Keratinocyte (primary cell): ENCODE results near the gene ANAPC10. TPM values are rescaled to one million over a fixed set of nuclear protein-coding genes. Genes with fewer than 3 reads are reported as not detected.

Source experiments
- DNase-seq: peaks from one replicate; pipeline ENCODE4 v3.0.0-alpha.2; 2011; ENCODE audit warnings: low read depth, missing footprints, low spot score
- FAIRE-seq: peaks from 2 replicates; lab custom pipeline; 2011; peaks lifted over from hg19 to GRCh38; lab: Jason Lieb, UNC
- H2AFZ ChIP-seq: 2 replicates; pipeline ENCODE4 v1.6.0; 2012; ENCODE audit warnings: low read length, control low read depth, inconsistent platforms; ENCODE audit not compliant: control insufficient read depth
- H3K27ac ChIP-seq: 2 replicates; pipeline ENCODE4 v1.5.1; 2011; ENCODE audit warnings: low read length; ENCODE audit not compliant: control insufficient read depth, insufficient read depth
- H3K27me3 ChIP-seq: 3 replicates; pipeline ENCODE4 v1.6.0; 2011; ENCODE audit warnings: low read length; ENCODE audit not compliant: control insufficient read depth, insufficient read depth; ENCODE audit errors: extremely low read depth
- H3K36me3 ChIP-seq, 2 experiments: 2 replicates in 1 of 2; 3 replicates in 1 of 2; pipeline ENCODE4 v1.5.1; 2011; ENCODE audit warnings: low read length in 2 of 2, mild to moderate bottlenecking in 1 of 2; ENCODE audit not compliant: control insufficient read depth in 2 of 2, insufficient read depth in 2 of 2; ENCODE audit errors: extremely low read depth in 1 of 2
- H3K4me1 ChIP-seq: 3 replicates; pipeline ENCODE4 v1.5.1; 2011; ENCODE audit warnings: low read length; ENCODE audit not compliant: control insufficient read depth, insufficient read depth; ENCODE audit errors: extremely low read depth
- H3K4me2 ChIP-seq: 3 replicates; pipeline ENCODE4 v1.6.0; 2011; ENCODE audit warnings: low read depth, low read length; ENCODE audit not compliant: control insufficient read depth, insufficient read depth; ENCODE audit errors: extremely low read depth
- H3K4me3 ChIP-seq, 3 experiments: fragments of 200-600 bp in 1 of 3; sonication (generic) in 1 of 3; 2 replicates in 2 of 3; 3 replicates in 1 of 3; pipeline ENCODE4 v1.5.1; 2011 to 2016; ENCODE audit warnings: low read length in 3 of 3, mild to moderate bottlenecking in 3 of 3, control low read depth in 2 of 3, inconsistent platforms in 1 of 3, low read depth in 1 of 3, mixed read lengths in 1 of 3, mixed run types in 1 of 3, moderate library complexity in 1 of 3; ENCODE audit not compliant: control insufficient read depth in 2 of 3, insufficient read depth in 2 of 3; ENCODE audit errors: extremely low read depth in 1 of 3
- H3K79me2 ChIP-seq: 2 replicates; pipeline ENCODE4 v1.6.0; 2012; ENCODE audit warnings: low read length; ENCODE audit not compliant: control insufficient read depth, insufficient read depth
- H3K9ac ChIP-seq: 3 replicates; pipeline ENCODE4 v1.6.0; 2011; ENCODE audit warnings: low read length; ENCODE audit not compliant: control insufficient read depth, insufficient read depth; ENCODE audit errors: extremely low read depth
- H3K9me1 ChIP-seq: 3 replicates; pipeline ENCODE4 v1.6.0; 2011; ENCODE audit warnings: low read length; ENCODE audit not compliant: control insufficient read depth, insufficient read depth; ENCODE audit errors: extremely low read depth
- H3K9me3 ChIP-seq: 2 replicates; pipeline ENCODE4 v1.5.1; 2012; ENCODE audit warnings: low read depth, low read length; ENCODE audit not compliant: control insufficient read depth
- H4K20me1 ChIP-seq: 3 replicates; pipeline ENCODE4 v1.6.0; 2011; ENCODE audit warnings: low read length; ENCODE audit not compliant: control insufficient read depth, insufficient read depth; ENCODE audit errors: extremely low read depth
- EZH2 ChIP-seq: IDR thresholded peaks from one replicate; pipeline ENCODE4 v1.6.1; 2012; ENCODE audit warnings: inconsistent platforms, mild to moderate bottlenecking, low read length, moderate library complexity
- dilution Hi-C: fragments of 300-500 bp; cut with MboI; formaldehyde crosslinking; loops from one replicate; pipeline ENCODE4 v1.7.0; 2020; ENCODE audit warnings: low sequenced_read_pairs; ENCODE audit not compliant: extremely low pct_ligation_motif_present
- polyA plus RNA-seq, 5 experiments: library from polyadenylated mRNA; depleted of rRNA in 3 of 5; stranded (reverse) in 3 of 5; stranded (forward) in 1 of 5; unstranded in 1 of 5; fragments of >200 nt; gene quantifications; 1 replicate in 1 of 5; 2 replicates in 3 of 5; 3 replicates in 1 of 5; pipeline versions ENCODE4 v1.2.1 to v1.2.3, GENCODE V29; 2011 to 2012; ENCODE audit warnings: missing spikeins in 2 of 5, low read depth in 1 of 5, low replicate concordance in 1 of 5
- TF ChIP-seq, protein P1 (sequence below), 3 experiments: IDR thresholded peaks in 1 of 3; conservative IDR thresholded peaks in 1 of 3; optimal IDR thresholded peaks in 1 of 3; 2 replicates in 2 of 3; 3 replicates in 1 of 3; pipeline versions ENCODE3 to v1.5.1; 2011; ENCODE audit warnings: low read length in 3 of 3, mild to moderate bottlenecking in 3 of 3, moderate library complexity in 2 of 3, control low read depth in 1 of 3, inconsistent platforms in 1 of 3; ENCODE audit not compliant: insufficient read depth in 2 of 3; ENCODE audit errors: extremely low read depth in 1 of 3

The ANAPC10 gene
- polyA plus RNA-seq, 1 donor (not counting 4 experiments of a cell fraction or from before 2014, with no cell fraction given): 34.3 TPM

DNA sequence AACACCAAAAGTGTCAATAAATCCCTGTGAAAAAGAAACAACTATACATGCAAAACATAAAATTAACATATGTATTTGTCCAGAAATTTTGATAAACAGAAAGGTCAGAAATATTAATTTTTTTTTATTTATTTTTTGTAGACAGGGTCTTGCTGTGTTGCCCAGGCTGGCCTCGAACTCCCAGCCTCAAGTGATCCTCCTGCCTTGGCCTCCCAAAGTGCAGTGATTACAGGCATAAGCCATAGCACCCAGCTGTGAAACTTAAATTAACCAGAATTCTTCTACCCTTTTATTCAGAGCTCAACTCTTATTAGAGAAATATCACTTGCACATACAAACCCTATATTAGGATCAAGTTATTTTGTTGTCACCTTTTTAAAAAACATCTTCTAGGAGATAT is 16.2 kb downstream of the ANAPC10 start:
- no peak overlapping the region for H3K9ac ChIP-seq
- no peak overlapping the region for H3K4me2 ChIP-seq
- H3K27me3 ChIP-seq: no peaks in the 10 kb centered on the region
- dilution Hi-C loops: no loop called here
- no peak overlapping the region for H3K4me3 ChIP-seq
- H3K9me3 ChIP-seq: no peaks in the 10 kb centered on the region
- DNase-seq: no peak
- H3K27ac ChIP-seq: no peak overlapping the region
- peaks cover 0 to 2% of the 10 kb centered on the region in 2 experiments for H3K36me3 ChIP-seq
- no peaks in the 10 kb centered on the region for H3K9me1 ChIP-seq
- FAIRE-seq: no peak
- H3K4me1 ChIP-seq: peaks cover 6% of the 10 kb centered on the region
- TF ChIP-seq, protein P1, sequence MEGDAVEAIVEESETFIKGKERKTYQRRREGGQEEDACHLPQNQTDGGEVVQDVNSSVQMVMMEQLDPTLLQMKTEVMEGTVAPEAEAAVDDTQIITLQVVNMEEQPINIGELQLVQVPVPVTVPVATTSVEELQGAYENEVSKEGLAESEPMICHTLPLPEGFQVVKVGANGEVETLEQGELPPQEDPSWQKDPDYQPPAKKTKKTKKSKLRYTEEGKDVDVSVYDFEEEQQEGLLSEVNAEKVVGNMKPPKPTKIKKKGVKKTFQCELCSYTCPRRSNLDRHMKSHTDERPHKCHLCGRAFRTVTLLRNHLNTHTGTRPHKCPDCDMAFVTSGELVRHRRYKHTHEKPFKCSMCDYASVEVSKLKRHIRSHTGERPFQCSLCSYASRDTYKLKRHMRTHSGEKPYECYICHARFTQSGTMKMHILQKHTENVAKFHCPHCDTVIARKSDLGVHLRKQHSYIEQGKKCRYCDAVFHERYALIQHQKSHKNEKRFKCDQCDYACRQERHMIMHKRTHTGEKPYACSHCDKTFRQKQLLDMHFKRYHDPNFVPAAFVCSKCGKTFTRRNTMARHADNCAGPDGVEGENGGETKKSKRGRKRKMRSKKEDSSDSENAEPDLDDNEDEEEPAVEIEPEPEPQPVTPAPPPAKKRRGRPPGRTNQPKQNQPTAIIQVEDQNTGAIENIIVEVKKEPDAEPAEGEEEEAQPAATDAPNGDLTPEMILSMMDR (optimal IDR thresholded peaks at IDR 0.05 in 1 of 3, IDR thresholded peaks at IDR 0.05 in 1 of 3, conservative IDR thresholded peaks at IDR 0.05 in 1 of 3; ENCODE audit: extremely low read depth in 1 of 3, insufficient read depth in 2 of 3, low read length in 3 of 3): no peak
- no peak for TF ChIP-seq EZH2
- H2AFZ ChIP-seq: no peak overlapping the region
- H4K20me1 ChIP-seq: no peaks in the 10 kb centered on the region
- H3K79me2 ChIP-seq: peaks cover 30% of the 10 kb centered on the region

DNA sequence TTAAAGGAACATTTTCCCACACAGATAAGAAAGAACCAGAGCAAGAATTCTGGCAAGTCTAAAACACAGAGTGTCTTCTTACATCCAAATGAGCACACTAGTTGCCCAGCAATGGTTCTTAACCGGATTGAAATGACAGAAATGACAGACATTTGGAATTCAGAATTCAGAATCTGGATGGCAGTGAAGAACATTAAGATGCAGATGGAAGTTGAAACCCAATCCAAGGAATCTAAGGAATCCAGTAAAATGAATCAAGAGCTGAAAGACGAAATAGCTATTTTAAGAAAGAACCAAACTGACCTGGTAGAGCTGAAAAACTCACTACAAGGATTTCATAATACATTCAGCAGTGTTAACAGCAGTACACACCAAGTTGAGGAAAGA is 21.5 kb downstream of the ANAPC10 start:
- dilution Hi-C loops: no loop called here

More for the DNA sequence above, 21.5 kb downstream of the ANAPC10 start:
- no peaks in the 10 kb centered on the region for H3K9me3 ChIP-seq
- no peak overlapping the region for H3K4me2 ChIP-seq
- H3K9ac ChIP-seq: no peak overlapping the region
- peaks cover 33% of the 10 kb centered on the region for H3K79me2 ChIP-seq
- FAIRE-seq: no peak
- H2AFZ ChIP-seq: no peak overlapping the region
- H3K9me1 ChIP-seq: no peaks in the 10 kb centered on the region
- H3K4me1 ChIP-seq: no peaks in the 10 kb centered on the region
- H3K27me3 ChIP-seq: no peaks in the 10 kb centered on the region
- TF ChIP-seq EZH2: no peak
- TF ChIP-seq, protein P1 (optimal IDR thresholded peaks at IDR 0.05 in 1 of 3, IDR thresholded peaks at IDR 0.05 in 1 of 3, conservative IDR thresholded peaks at IDR 0.05 in 1 of 3; ENCODE audit: extremely low read depth in 1 of 3, insufficient read depth in 2 of 3, low read length in 3 of 3): no peak
- peaks cover 0 to 2% of the 10 kb centered on the region in 2 experiments for H3K36me3 ChIP-seq
- no peak overlapping the region for H3K27ac ChIP-seq
- DNase-seq: no peak
- H4K20me1 ChIP-seq: no peaks in the 10 kb centered on the region
- H3K4me3 ChIP-seq: no peak overlapping the region
